Measurements from ENCODE around the gene NHEJ1. TPM values are rescaled to one million over a fixed set of nuclear protein-coding genes. Genes with fewer than 3 reads are reported as not detected.

NHEJ1 gene
- total and polyA plus RNA-seq, 2 of the 13 experiments (the other 11 are each of a cell fraction or from before 2014, with no cell fraction given), result 30.0 to 30.7 TPM

GRCh38 chr2:219073413-219074129, 87.0 kb downstream of the NHEJ1 start (continued):
- TF ChIP-seq ZSCAN12 (CRISPR knock-in tag; IDR thresholded peaks at IDR 0.05) (peak; percentile 35; the same call in 1 of the 2 replicates), ZNF232 (CRISPR knock-in tag; IDR thresholded peaks at IDR 0.05; ENCODE audit: borderline replicate concordance) (0 out of 2 replicates have a peak, but pooled peaks have one; percentile 17), ZFY (CRISPR knock-in tag; IDR thresholded peaks at IDR 0.05) (peak; percentile 59; the same call in 1 of the 2 replicates), ISL2 (CRISPR knock-in tag; IDR thresholded peaks at IDR 0.05) (0 out of 2 replicates have a peak, but pooled peaks have one; percentile 31), ARID5B (CRISPR knock-in tag; IDR thresholded peaks at IDR 0.05) (0 out of 2 replicates have a peak, but pooled peaks have one; percentile 9), BCL6 (CRISPR knock-in tag; IDR thresholded peaks at IDR 0.05) (peak; percentile 72), ZNF24 (IDR thresholded peaks at IDR 0.05) (no peak), NRL (CRISPR knock-in tag; IDR thresholded peaks at IDR 0.05; ENCODE audit: borderline replicate concordance) (no peak), PREB (CRISPR knock-in tag; IDR thresholded peaks at IDR 0.05) (0 out of 2 replicates have a peak, but pooled peaks have one; percentile 3), RAD21 (CRISPR knock-in tag; IDR thresholded peaks at IDR 0.05) (peak; percentile 90), ELF3 (CRISPR knock-in tag; IDR thresholded peaks at IDR 0.05) (peak; percentile 81; the same call in 1 of the 2 replicates), HNF4G (IDR thresholded peaks at IDR 0.05; ENCODE audit: borderline replicate concordance, low read depth, low read length) (peak; percentile 19; the same call in 1 of the 2 replicates), HNF4G (CRISPR knock-in tag; IDR thresholded peaks at IDR 0.05; ENCODE audit: borderline replicate concordance, low read depth) (no peak), HMGXB4 (CRISPR knock-in tag; IDR thresholded peaks at IDR 0.05; ENCODE audit: borderline replicate concordance in 1 of 2, low read depth in 1 of 2) (peak in 1 of 2 experiments; percentile 43; a peak in 2 of 4 replicates), KDM5B (CRISPR knock-in tag; IDR thresholded peaks at IDR 0.05; ENCODE audit: borderline replicate concordance) (peak; percentile 43; the same call in 1 of the 2 replicates), ZNF629 (CRISPR knock-in tag; conservative IDR thresholded peaks at IDR 0.05) (no peak), ZBTB44 (CRISPR knock-in tag; IDR thresholded peaks at IDR 0.05) (no peak), ZNF317 (CRISPR knock-in tag; IDR thresholded peaks at IDR 0.05) (0 out of 2 replicates have a peak, but pooled peaks have one; percentile 42), ZBTB25 (CRISPR knock-in tag; IDR thresholded peaks at IDR 0.05) (peak; percentile 41; the same call in 1 of the 2 replicates)

All from HepG2 (cell line).